NCI-H748 (cell line): ENCODE results near the gene RBCK1.
A peak's percentile ranks its signal among the peaks of the same experiment; 100 is the strongest.
"Not testable (repeated sequence)": the region's sequence is repeated elsewhere in the genome, so short reads cannot be mapped to it uniquely, and the experiment has no call there.

Experiments used
- DNase-seq: peaks from one replicate; lab custom pipeline; 2025; ENCODE audit not compliant: unreplicated experiment; lab: John Stamatoyannopoulos, UW

The RBCK1 gene

DNA sequence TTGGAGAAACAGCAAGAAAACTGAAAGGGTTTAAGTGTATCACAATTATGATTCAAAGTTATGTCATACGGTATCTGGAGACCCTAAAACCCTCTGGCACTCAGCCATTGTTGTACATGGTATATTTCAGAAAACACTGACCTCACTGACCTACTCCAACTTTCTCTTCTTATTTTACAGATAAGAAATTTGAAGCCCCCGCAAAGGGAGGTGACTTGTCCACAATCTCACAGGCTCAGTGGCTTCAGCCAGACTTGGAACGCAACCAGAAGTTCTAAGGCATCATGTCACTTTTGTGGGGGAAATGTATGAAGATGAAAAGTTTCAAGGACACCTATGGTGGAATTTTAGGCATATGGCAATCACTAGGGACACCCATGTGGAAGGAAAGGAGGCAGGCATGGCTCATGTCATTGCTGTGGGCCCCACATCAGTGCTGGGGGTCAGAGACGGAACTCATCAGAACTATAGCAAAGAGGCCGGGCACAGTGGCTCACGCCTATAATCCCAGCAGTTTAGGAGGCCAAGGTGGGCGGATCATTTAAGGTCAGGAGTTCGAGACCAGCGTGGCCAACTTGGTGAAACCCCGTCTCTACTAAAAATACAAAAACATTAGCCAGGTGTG, 32.7 kb upstream of the RBCK1 start:
- DNase-seq, result no peak

DNA sequence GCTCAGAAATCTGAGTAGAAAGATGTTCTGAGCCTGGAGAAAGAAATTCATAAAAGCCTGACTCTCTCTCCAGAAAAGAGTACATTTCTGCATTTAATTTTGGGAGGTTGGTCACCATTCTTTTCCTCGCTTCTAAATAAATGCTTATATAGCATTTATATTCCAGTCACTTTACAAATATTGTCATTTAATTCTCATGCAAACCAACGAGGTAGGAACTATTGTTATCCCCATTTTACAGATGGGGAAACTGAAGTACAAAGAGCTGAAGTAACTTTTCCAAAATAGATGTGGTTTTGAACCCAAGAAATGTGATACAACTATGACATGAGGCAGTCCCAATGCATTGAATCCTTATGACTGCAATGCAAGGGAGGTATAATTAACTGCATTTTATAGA, 32.0 kb upstream of the RBCK1 start:
- DNase-seq, result no peak

DNA sequence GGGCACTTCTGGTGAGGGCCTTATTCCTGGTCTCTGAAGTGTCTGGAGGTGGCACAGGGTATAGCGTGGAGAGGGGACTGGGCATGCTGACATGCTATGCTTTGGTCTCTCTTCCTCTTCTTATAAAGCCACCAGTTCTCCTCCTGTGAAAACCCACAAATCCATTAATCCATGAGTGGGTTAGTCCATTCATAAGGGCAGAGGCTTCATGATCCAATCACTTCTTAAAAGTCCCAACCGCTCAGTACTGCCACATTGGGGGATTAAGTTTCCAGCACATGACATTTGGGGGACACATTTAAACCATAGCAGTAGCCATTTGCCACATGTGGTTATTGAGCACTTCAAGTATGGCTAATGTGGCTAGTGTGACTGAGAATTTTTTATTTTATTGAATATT, 31.3 kb upstream of the RBCK1 start:
- DNase-seq, result no peak

DNA sequence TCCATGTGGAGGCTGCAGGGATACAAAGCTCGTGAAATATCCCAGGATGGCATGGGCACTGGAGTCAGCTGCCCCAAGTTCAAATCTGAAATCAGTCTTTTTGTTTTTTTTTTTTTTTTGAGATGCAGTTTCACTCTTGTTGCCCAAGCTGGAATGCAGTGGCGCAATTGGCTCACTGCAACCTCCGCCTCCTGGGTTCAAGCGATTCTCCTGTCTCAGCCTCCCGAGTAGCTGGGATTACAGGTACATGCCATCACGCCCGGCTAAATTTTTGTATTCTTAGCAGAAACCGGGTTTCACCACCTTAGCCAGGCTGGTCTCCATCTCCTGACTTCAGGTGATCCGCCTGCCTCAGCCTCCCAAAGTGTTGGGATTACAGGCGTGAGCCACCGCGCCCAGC, 30.5 kb upstream of the RBCK1 start:
- not testable (repeated sequence) for DNase-seq

DNA sequence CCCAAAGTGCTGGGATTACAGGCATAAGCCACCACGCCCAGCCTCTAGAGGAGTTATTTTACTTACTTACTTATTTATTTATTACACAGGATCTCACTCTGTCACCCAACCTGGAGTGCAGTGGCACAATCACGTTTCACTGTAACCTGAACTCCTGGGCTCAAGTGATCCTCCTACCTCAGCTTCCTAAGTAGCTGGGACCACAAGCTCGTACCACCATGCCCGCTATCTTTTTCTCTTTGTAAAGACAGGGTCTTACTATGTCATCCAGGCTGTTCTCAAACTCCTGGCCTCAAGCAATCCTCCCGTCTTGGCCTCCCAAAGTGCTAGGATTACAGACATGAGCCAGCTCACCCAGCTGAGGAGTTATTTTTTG, 29.1 kb upstream of the RBCK1 start:
- peak; percentile 31 for DNase-seq

DNA sequence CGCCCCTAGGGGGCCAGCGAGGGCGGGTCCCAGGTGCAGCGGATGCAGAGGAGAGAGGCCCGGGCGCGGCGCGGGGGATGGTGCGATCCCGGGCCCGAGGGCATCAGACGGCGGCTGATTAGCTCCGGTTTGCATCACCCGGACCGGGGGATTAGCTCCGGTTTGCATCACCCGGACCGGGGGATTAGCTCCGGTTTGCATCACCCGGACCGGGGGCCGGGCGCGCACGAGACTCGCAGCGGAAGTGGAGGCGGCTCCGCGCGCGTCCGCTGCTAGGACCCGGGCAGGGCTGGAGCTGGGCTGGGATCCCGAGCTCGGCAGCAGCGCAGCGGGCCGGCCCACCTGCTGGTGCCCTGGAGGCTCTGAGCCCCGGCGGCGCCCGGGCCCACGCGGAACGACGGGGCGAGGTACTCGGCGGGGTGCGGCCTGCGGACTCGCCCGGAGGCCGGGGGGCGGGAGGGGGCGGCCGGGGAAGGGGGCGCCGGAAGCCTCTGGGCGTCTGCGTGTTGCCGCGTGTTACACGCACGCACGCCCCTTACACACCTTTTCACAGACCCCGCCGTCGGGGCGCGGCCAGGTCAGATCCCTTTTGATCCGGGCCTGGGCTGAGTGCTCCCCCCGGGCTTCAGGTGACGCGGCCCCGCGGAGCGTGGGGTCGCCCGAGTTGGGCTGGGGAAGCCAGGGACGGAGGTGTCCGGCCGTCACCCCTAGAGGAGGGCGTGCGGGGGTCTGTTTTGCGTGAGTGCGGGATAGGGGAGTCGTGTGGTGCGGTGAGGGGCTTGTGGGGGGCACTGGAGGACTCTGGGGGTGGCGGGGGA, 27.1 kb upstream of the RBCK1 start:
- DNase-seq, result peak; percentile 81

DNA sequence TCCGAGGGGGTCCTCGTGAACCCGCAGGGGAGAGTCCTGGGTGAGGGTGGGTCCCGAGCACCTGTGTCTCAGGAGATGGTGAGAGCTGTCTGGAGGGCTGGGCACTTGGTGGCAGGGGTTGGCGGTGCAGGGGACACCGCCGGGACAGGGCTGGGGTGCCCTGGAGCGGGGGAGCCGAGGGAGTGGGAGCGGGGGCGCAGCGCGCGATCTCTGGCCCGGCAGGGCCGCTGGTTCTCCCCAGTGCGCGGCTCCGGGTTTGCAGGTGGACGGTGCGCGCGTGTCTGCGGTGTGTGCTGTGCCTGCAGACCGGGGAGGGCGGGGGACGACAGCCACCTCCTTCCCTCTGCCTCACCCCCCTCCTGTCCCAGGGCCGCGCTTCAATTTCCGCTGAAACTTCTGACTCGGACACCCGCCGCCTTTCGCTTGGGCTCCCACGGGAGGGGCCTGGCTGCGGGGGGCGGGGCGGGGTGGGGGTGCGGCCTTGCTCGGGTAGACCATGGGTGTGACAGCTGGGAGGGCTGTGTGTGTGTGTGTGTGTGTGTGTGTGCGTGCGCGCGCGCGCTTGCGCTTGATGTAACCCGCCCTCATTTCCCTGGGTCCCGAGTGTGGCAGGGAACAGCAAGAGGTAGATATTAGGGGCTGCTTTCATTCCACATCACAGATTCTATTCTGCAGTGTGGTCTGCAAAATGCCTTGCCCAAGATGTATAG, 26.4 kb upstream of the RBCK1 start:
- DNase-seq, result peak; percentile 86

DNA sequence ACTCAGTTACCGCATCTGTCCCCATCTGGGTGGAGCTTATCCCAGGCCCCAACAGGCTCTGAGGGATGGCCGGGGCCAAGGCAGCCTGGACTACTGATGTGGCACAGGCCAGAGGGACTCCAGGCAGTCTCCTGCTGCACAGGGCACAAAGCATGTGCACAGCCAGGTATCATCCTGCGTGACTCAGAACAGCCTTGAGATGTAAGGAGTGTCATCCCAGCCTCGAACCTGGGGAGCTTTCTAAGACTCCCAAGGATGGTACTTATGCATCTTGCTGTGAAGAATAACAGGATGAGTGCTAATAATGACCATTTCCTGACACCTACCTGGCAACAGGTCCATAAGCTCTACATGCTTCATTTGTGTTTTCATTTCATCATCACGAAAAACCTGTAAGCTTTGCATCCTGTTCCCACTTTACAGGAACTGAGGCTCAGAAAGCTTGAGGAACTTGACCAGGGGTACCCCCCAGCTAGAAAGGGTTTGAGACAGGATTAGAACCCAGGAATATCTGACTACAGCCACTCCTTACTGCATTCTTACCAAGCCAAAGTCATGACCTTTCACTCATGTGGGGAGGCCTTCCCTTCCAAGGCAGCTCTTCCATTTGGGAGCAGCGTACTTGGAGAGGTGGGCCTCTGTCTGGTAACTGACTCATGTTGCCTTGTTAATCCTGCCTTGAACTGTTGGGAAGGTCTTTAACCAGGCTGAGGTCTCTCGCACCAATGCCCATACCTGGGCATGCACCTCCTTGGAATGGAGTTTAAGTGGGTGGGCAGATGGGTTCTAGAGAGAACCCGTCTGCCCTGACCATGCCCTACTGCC, 25.6 kb upstream of the RBCK1 start:
- DNase-seq, result no peak

DNA sequence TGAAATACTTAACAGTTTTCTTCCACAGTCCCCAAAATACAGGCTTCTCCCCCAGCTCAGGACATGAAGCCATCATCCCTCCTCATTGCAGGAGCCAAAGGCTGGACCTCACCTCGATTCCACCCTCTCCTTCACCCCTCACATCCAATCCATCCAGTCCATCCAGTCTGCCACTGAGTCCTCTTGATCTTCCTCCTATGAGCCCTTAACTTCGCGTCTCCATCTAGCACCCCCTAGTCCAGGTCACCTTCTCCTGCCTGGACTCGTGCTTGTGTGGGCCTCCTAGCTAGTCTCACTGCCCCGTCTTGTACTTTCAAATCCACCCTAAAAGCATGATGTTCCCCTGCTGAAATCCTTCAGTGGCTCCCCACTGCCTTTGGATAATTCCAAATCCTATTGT, 24.2 kb upstream of the RBCK1 start:
- DNase-seq, result no peak

DNA sequence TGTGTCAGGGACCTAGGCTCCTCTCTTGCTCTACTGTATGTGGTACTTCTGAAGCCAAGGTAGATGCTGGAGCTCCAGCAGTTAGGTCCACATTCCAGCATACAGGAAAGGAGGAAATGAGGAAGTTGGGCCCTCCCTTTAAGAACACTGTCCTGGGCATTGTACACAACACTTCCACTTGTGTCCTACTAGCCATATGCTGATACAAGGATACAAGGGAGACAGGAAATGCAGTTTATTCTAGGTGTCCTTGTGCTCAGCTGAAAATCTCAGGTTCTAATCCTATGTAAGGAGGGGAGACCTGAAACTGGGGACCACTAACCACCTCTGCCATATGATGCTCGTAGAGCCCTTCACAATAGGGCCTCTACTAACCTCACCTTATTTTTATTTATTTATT, 23.4 kb upstream of the RBCK1 start:
- no peak for DNase-seq

DNA sequence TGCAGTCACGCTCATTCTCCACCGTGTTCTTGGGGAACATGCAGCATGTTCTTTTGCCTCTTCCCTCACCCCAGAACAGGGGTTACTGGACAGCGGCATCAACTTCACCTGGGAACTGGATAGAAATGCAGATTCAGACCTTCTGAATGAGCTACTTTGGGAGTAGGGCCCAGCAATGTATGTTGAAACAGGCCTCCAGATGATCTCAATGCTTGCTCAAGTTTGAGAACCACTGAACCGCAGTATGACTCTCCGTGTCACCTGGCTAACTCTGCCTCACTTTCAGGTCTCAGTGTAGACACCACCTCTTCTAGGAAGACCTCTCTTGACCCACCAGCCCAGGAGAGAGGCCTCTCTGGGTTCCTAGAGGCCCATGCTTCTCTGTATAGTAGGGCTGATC, 22.7 kb upstream of the RBCK1 start:
- DNase-seq, result no peak

DNA sequence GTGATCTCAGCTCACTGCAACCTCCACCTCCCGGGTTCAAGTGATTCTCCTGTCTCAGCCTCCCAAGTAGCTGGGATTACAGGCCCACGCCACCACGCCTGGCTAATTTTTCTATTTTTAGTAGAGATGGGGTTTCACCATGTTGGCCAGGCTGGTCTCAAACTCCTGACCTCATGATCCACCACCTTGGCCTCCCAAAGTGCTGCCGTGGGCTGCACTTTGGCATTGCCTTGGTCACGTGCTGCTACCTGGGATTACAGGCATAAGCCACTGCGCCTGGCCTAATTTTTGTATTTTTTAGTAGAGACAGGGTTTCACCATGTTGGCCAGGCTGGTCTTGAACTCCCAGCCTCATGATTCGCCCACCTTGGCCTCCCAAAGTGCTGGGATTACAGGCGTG, 21.5 kb upstream of the RBCK1 start:
- not testable (repeated sequence) for DNase-seq

DNA sequence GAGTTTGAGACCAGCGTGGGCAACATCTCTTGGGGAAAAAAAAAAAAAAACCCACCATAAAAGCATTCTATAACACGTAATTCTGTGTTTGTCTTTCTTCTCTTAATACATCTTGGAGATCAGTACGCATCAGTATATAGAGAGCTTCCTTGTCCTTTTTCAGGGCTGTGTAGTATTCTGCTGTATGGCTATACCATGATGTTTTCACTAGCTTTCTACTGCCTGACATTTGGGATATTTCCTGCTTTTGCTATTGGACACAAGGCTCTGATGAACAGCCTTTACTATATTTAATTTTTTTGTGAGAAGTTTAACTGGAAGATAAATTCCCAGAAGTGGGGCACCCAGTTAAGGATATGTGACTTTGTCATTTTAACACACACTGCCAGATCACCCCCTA, 20.6 kb upstream of the RBCK1 start:
- DNase-seq, result no peak

DNA sequence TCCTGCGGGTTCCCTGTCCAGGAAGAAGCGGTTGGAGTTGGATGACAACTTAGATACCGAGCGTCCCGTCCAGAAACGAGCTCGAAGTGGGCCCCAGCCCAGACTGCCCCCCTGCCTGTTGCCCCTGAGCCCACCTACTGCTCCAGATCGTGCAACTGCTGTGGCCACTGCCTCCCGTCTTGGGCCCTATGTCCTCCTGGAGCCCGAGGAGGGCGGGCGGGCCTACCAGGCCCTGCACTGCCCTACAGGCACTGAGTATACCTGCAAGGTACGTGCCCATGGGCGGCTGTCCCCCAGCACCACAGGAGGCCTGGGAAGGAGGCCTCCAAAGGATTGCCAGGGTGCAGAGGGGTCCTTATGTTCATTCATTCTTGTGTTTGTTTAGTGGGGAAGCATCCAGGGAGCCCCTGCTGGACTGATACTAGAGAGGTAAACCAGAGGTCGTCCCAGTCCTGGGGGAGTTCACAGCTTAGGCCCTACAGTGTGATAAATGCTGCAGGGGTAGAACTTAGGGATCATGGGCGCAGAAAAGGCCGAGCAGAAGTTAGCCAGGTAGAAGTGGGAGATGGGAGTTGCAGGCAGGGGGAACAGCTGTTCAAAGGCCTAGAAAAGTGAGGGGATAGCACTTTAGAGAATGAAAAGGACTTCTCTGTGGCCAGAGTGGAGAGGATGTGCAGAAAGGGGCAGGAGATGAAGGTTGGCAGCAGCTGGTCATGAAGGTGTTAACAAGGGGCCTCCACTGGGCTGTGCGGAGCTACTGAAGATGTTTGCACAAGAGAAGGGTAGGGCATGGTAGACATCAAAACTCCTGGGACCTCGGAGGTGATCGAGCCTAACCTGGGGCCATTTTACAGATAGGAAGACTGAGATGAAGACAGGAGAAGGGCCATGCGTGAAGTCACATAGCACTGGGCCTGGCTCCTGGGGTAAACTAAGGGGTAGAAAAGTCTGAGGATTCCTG, 19.8 kb upstream of the RBCK1 start:
- DNase-seq, result no peak

DNA sequence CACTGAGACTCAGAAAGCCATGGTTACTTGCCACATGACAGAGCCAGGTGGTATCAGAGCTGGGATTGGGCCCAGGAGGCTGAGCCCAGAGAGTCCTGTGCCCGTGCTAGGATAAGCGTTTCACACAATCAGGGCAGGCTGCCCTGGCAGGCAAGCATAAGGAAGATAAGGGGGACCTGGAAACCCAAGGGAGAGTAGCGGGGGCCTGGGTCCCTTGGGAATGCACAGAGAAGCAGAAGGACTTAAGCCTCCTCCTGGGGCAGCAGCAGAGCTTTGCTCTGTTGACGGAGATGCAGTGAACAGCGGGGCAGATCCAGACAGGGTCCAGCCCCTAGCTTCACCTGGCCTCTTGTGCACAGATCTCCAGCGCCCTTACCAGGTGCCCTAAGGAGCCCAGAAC, 18.9 kb upstream of the RBCK1 start:
- no peak for DNase-seq

DNA sequence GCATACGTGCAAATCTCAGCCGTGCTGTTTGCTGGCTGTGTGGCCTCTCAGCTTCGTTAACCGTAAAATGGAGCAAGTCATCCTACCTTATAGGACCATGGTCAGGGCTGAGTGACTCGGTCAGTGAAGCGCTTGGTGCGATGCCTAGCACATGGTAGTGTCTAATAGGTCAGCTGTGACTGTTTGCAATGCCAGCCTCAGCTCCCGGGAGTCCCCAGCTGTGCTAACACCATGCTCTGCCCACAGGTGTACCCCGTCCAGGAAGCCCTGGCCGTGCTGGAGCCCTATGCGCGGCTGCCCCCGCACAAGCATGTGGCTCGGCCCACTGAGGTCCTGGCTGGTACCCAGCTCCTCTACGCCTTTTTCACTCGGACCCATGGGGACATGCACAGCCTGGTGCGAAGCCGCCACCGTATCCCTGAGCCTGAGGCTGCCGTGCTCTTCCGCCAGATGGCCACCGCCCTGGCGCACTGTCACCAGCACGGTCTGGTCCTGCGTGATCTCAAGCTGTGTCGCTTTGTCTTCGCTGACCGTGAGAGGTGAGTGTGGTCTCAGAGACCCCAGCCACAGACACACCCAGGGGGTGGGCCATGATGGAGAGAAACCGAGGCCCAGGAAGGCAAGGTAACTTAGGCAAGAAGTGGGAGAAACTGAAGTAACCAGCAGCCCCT, 16.9 kb upstream of the RBCK1 start:
- DNase-seq, result no peak

DNA sequence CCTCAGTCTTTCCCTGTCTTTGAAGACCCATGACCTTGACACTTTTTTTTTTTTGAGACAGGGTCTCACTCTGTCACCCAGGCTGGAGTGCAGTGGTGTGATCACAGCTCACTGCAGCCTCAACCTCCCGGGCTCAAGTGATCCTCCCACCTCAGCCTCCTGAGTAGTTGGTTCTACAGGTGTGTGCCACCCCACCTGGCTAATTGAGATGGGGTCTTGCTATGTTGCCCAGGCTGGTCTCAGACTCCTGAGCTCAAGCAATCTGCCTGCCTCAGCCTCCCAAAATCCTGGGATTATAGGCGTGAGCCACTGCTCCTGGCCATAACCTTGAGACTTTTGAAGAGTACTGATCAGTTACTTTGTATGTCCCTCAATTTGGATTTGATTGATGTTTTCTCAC, 14.8 kb upstream of the RBCK1 start:
- not testable (repeated sequence) for DNase-seq

DNA sequence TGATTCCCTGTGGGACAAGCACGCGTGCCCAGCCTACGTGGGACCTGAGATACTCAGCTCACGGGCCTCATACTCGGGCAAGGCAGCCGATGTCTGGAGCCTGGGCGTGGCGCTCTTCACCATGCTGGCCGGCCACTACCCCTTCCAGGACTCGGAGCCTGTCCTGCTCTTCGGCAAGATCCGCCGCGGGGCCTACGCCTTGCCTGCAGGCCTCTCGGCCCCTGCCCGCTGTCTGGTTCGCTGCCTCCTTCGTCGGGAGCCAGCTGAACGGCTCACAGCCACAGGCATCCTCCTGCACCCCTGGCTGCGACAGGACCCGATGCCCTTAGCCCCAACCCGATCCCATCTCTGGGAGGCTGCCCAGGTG, 11.9 kb upstream of the RBCK1 start:
- no peak for DNase-seq

DNA sequence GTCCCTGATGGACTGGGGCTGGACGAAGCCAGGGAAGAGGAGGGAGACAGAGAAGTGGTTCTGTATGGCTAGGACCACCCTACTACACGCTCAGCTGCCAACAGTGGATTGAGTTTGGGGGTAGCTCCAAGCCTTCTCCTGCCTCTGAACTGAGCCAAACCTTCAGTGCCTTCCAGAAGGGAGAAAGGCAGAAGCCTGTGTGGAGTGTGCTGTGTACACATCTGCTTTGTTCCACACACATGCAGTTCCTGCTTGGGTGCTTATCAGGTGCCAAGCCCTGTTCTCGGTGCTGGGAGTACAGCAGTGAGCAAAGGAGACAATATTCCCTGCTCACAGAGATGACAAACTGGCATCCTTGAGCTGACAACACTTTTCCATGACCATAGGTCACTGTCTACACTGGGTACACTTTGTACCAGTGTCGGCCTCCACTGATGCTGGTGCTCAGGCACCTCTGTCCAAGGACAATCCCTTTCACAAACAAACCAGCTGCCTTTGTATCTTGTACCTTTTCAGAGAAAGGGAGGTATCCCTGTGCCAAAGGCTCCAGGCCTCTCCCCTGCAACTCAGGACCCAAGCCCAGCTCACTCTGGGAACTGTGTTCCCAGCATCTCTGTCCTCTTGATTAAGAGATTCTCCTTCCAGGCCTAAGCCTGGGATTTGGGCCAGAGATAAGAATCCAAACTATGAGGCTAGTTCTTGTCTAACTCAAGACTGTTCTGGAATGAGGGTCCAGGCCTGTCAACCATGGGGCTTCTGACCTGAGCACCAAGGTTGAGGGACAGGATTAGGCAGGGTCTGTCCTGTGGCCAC, 11.3 kb upstream of the RBCK1 start:
- no peak for DNase-seq
